Heart right ventricle (tissue), 16 donors: ENCODE measurements around the gene ATF4. TPM values are rescaled to one million over a fixed set of nuclear protein-coding genes. Genes with fewer than 3 reads are reported as not detected.

Source experiments
- ATAC-seq, 8 donors: fragments of 200-7000 bp; cut with Tn5 transposase; one replicate each; pipeline ENCODE4 v1.9.1; 2020; ENCODE audit warnings: mild to moderate bottlenecking in 8 of 8, moderate library complexity in 8 of 8, moderate number of reproducible peaks in 1 of 8
- DNase-seq, 2 donors: peaks; one replicate each; pipeline ENCODE4 v3.0.0-alpha.2; 2020
- H3K27ac ChIP-seq, 10 donors: fragments of 200-600 bp; sonication (generic) in 2 of 10; one replicate each; pipeline versions ENCODE4 v1.5.0 to v1.8.0; 2020 to 2022; ENCODE audit warnings: mild to moderate bottlenecking in 3 of 10
- H3K27me3 ChIP-seq, 7 donors: fragments of 200-600 bp; one replicate each; pipeline ENCODE4 v1.8.0; 2021 to 2022; ENCODE audit warnings: mild to moderate bottlenecking in 2 of 7
- H3K36me3 ChIP-seq, 9 donors: fragments of 200-600 bp; sonication (generic) in 1 of 9; one replicate each; pipeline versions ENCODE4 v1.5.0 to v1.8.0; 2020 to 2022; ENCODE audit warnings: mild to moderate bottlenecking in 2 of 9
- H3K4me1 ChIP-seq, 9 donors: fragments of 200-600 bp; sonication (generic) in 1 of 9; one replicate each; pipeline versions ENCODE4 v1.5.0 to v1.8.0; 2020 to 2022; ENCODE audit warnings: mild to moderate bottlenecking in 4 of 9
- H3K4me3 ChIP-seq, 10 donors: fragments of 200-600 bp; sonication (generic) in 2 of 10; one replicate each; pipeline versions ENCODE4 v1.5.0 to v1.8.0; 2020 to 2022; ENCODE audit warnings: mild to moderate bottlenecking in 7 of 10, moderate library complexity in 2 of 10
- H3K9me3 ChIP-seq, 11 donors: fragments of 200-600 bp in 10 of 11; sonication (generic) in 2 of 11; one replicate each; pipeline versions ENCODE4 v1.5.0 to v1.8.0; 2013 to 2022; ENCODE audit warnings: mild to moderate bottlenecking in 2 of 11, control low read depth in 1 of 11, moderate library complexity in 1 of 11
- CTCF ChIP-seq, 9 donors: fragments of 200-600 bp; sonication (generic) in 2 of 9; IDR thresholded peaks; one replicate each; pipeline versions ENCODE4 v1.5.0 to v1.8.0; 2021 to 2022; ENCODE audit warnings: antibody characterized with exemption in 9 of 9, mild to moderate bottlenecking in 5 of 9, moderate library complexity in 1 of 9
- WGBS, 2 donors: extraction: QIAGEN DNeasy Blood & Tissue Kit; methylation state at CpG; one replicate each; pipeline ENCODE4 v1.1.7; 2013; ENCODE audit warnings: inconsistent platforms in 1 of 2; 5-methylcytosine and 5-hydroxymethylcytosine counted together
- intact Hi-C, 10 donors: fragments of 100-400 bp; cut with DNase I; formaldehyde crosslinking; loops; one replicate each; pipeline versions ENCODE4 v1.11.1 to v1.14.2; 2022
- polyA plus RNA-seq, 2 donors: library from polyadenylated mRNA; stranded (reverse); fragments of 200-250 nt; gene quantifications; one replicate each; pipeline ENCODE4 v1.2.3, GENCODE V29; 2013
- total RNA-seq, 10 donors: library from RNA; stranded (reverse); fragmentation: NEBNext Ultra II Directional in 3 of 10; extraction: Animal tissue kit (Norgen Biotek cat#: 25700) in 3 of 10; gene quantifications; one replicate each; pipeline versions ENCODE4 v1.2.1 to v1.2.4, GENCODE V29; 2021 to 2023
- donor health status: Arrhythmogenic right ventricular cardiomyopathy.
- donor health status: ischemic (EF 13 %, LVEDD 7.1; RV severe dilation, severe dysfunction).
- donor health status: healthy with polysubstance abuse.
- donor health status: DM: no; HTN: yes; CAD: no.
- donor health status: DM: no; HTN: no; CAD: no.
- donor health status: ischemic (EF 25% LVEDD 6.9; RV normal size, moderate dysfunction).
- donor health status: ischemic (EF 25% LVEDD 5.7; RV mildly dilated, moderate dysfunction).
- donor health status: healthy.
- donor health status: DM: yes; HTN: yes; CAD: no.
- donor health status: Ischemic cardiomyopathy.
- donor health status: ischemic (EF 35%, LVEDD 5.7; RV mildly dilated, moderate dysfunction).
- donor health status: nonischemic (EF 11% LVEDD 7.7; RV severe dilation, severe dysfunction).
- donor health status: DM: yes; HTN: yes; CAD: no.
- donor health status: PGD.
- donor health status: ischemic (EF 29% LVEDD 5.4; RV normal size, mild dysfunction).
- donor health status: nonischemic (EF 23%, LVEDD 6.1; RV moderate dilation, normal function).

ATF4 gene
- total and polyA plus RNA-seq, 12 donors: 95.2 to 637 (median 161) TPM

DNA sequence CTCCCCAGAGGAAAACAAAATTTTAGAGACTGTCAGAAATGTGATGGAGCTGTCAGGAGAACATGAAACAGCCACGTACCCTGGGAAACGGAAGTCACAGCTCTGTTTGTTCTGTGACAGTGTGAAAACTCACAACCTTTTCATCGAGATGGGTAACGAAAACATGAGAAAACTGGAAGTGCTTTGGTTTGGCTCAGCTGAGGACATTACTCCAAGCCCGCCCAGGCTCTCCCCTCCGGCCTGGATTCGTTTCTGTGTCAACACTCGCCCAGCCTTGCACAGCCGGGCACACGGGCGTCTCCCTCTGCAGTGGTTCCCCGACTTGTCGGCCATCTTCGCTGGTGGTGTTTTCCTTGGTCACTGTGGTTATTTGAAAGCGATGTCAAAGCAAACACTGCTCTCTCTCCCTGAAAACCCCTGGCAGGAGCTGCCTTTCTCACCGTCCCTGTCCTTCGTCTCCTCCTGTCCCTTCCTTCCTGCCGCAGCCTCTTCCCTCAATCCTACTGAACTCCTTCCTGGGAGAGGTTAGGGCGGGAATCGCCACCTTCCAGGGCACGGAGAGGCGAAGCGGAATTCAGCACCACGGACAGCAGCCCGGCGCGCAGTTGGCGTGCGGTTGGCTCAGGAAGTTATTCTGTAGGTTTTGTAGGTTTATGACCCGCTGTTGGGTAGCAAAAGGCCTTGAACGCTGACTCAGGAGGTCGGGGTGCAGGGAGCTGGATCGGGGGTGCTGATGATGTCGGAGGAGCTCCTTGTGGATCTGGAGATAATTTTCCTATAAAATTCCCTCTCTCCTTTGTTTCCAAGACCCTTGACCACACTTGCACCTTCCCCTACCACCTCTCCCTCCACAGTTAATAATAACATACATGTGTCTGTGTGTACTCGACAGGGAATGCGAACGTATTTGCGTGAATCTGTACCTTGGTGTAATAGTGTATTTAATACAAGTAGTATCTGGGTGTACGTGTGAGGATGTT lies 25.3 kb downstream of the ATF4 start:
- Histone ChIP-seq H3K4me3 (no peak overlapping the region), H3K9me3 (no peaks in the 10 kb centered on the region), H3K4me1 (no peaks in the 10 kb centered on the region), H3K36me3 (no peaks in the 10 kb centered on the region), H3K27ac (no peak overlapping the region), H3K27me3 (peaks cover 0 to 73% (median 60%) of the 10 kb centered on the region in 7 donors)
- TF ChIP-seq CTCF (IDR thresholded peaks at IDR 0.05): no peak
- WGBS, 2 donors: 28 to 32% methylated on average over 39 of the region's 39 CpGs
- ATAC-seq: peak; percentile 46 to 80 (median 66)
- intact Hi-C loops: loop anchor here in 1 of 10 donors (5.0 kb wide), 1 partner anchor 487 kb away; no protein-coding TSS in a partner anchor
- peak in 1 of 2 donors; percentile 56 for DNase-seq

GRCh38 chr22:39546889-39547586 lies 26.7 kb downstream of the ATF4 start:
- Histone ChIP-seq H3K36me3 (no peaks in the 10 kb centered on the region), H3K27ac (no peak overlapping the region), H3K4me1 (no peaks in the 10 kb centered on the region), H3K27me3 (peaks cover 0 to 81% (median 73%) of the 10 kb centered on the region in 7 donors), H3K9me3 (no peaks in the 10 kb centered on the region), H3K4me3 (no peak overlapping the region)
- TF ChIP-seq CTCF (IDR thresholded peaks at IDR 0.05): no peak
- DNase-seq (no peak), ATAC-seq (peak in 4 of 8 donors; percentile 36 to 70 (median 54))
- 50 to 51% methylated on average over 5 of the region's 5 CpGs for WGBS, 2 donors
- intact Hi-C loops: loop anchor here in 1 of 10 donors (5.0 kb wide), 1 partner anchor 485 kb away; no protein-coding TSS in a partner anchor

GRCh38 chr22:39547587-39547947 lies 27.2 kb downstream of the ATF4 start:
- Histone ChIP-seq H3K27me3 (peaks cover 0 to 84% (median 73%) of the 10 kb centered on the region in 7 donors), H3K9me3 (no peaks in the 10 kb centered on the region), H3K4me3 (no peak overlapping the region), H3K27ac (no peak overlapping the region), H3K36me3 (no peaks in the 10 kb centered on the region), H3K4me1 (no peaks in the 10 kb centered on the region)
- WGBS, 2 donors: 37 to 43% methylated on average over 2 of the region's 2 CpGs
- no peak for DNase-seq
- ATAC-seq: no peak
- TF ChIP-seq CTCF (IDR thresholded peaks at IDR 0.05): no peak
- intact Hi-C loops: loop anchor here in 1 of 10 donors (5.0 kb wide), 1 partner anchor 485 kb away; no protein-coding TSS in a partner anchor

GRCh38 chr22:39553429-39553828 lies 33.1 kb downstream of the ATF4 start:
- no peak overlapping the region for H3K4me3 ChIP-seq
- no peak for DNase-seq
- no peak overlapping the region for H3K27ac ChIP-seq
- no peak for ATAC-seq
- H3K27me3 ChIP-seq: peaks cover 9 to 89% (median 70%) of the 10 kb centered on the region in 7 donors
- peaks cover 0 to 7% (median 3%) of the 10 kb centered on the region in 9 donors for H3K4me1 ChIP-seq
- TF ChIP-seq CTCF (IDR thresholded peaks at IDR 0.05): no peak
- H3K9me3 ChIP-seq: no peaks in the 10 kb centered on the region
- H3K36me3 ChIP-seq: no peaks in the 10 kb centered on the region
- intact Hi-C loops: loop anchor here in 1 of 10 donors (5.0 kb wide), 1 partner anchor 379 kb away; no protein-coding TSS in a partner anchor
- WGBS, 2 donors: 79 to 92% methylated on average over 3 of the region's 3 CpGs
